GM23338 (cell line): Measurements from ENCODE around the gene ARRDC1. TPM values are rescaled to one million over a fixed set of nuclear protein-coding genes. Genes with fewer than 3 reads are reported as not detected.

Experiments used
- ATAC-seq: fragments of 200-7000 bp; cut with Tn5 transposase; 3 replicates; pipeline ENCODE4 v1.9.1; 2020
- DNase-seq: peaks from one replicate; pipeline ENCODE4 v3.0.0-alpha.2; 2015; ENCODE audit warnings: low spot score
- H2AFZ ChIP-seq: fragments of 200-600 bp; sonication (generic); 2 replicates; pipeline ENCODE4 v1.8.0; 2016; ENCODE audit warnings: antibody characterized with exemption, mild to moderate bottlenecking, moderate library complexity
- H3F3A ChIP-seq: fragments of 200-600 bp; sonication (generic); replicated peaks from 2 replicates; pipeline ENCODE4 v1.8.0; 2017; ENCODE audit warnings: antibody characterized with exemption, mixed run types, low read depth
- H3K27ac ChIP-seq: fragments of 200-600 bp; sonication (generic); 2 replicates; pipeline ENCODE4 v1.6.1; 2016; ENCODE audit warnings: low read depth
- H3K27me3 ChIP-seq: fragments of 200-600 bp; sonication (generic); 2 replicates; pipeline ENCODE4 v1.8.0; 2016; ENCODE audit warnings: mild to moderate bottlenecking, mixed run types, moderate library complexity; ENCODE audit not compliant: insufficient read depth
- H3K36me3 ChIP-seq: fragments of 200-600 bp; sonication (generic); 2 replicates; pipeline ENCODE4 v1.8.0; 2016; ENCODE audit warnings: mild to moderate bottlenecking; ENCODE audit not compliant: insufficient read depth
- H3K4me1 ChIP-seq: fragments of 200-600 bp; sonication (generic); 2 replicates; pipeline ENCODE4 v1.8.0; 2016; ENCODE audit warnings: mild to moderate bottlenecking, moderate library complexity; ENCODE audit not compliant: insufficient read depth
- H3K4me2 ChIP-seq: fragments of 200-600 bp; sonication (generic); 2 replicates; pipeline ENCODE4 v1.7.1; 2017; ENCODE audit warnings: mixed run types
- H3K4me3 ChIP-seq: fragments of 200-600 bp; sonication (generic); 2 replicates; pipeline ENCODE4 v1.6.1; 2016; ENCODE audit warnings: mixed run types
- H3K79me2 ChIP-seq: fragments of 200-600 bp; sonication (generic); replicated peaks from 2 replicates; pipeline ENCODE4 v1.8.0; 2017; ENCODE audit warnings: mild to moderate bottlenecking; ENCODE audit not compliant: insufficient read depth
- H3K9me2 ChIP-seq: fragments of 200-600 bp; sonication (generic); 2 replicates; pipeline ENCODE4 v1.8.0; 2017; ENCODE audit not compliant: insufficient read depth
- H4K20me1 ChIP-seq: fragments of 200-600 bp; sonication (generic); replicated peaks from 2 replicates; pipeline ENCODE4 v1.8.0; 2017; ENCODE audit warnings: mild to moderate bottlenecking; ENCODE audit not compliant: insufficient read depth
- H3K27ac Mint-ChIP-seq: 2 replicates; pipeline ENCODE4 v1.8.0; 2020; ENCODE audit warnings: inconsistent platforms, mild to moderate bottlenecking, moderate library complexity, mixed read lengths
- H3K27me3 Mint-ChIP-seq: 3 replicates; pipeline ENCODE4 v1.8.0; 2022; ENCODE audit warnings: low read depth, mild to moderate bottlenecking, moderate library complexity, mixed read lengths, inconsistent platforms; ENCODE audit not compliant: insufficient read depth, poor library complexity
- H3K36me3 Mint-ChIP-seq: 3 replicates; pipeline ENCODE4 v1.8.0; 2021; ENCODE audit warnings: low read depth, mild to moderate bottlenecking, inconsistent platforms, moderate library complexity, mixed read lengths
- H3K4me1 Mint-ChIP-seq: 3 replicates; pipeline ENCODE4 v1.8.0; 2020; ENCODE audit warnings: mild to moderate bottlenecking, inconsistent platforms, mixed read lengths
- H3K4me3 Mint-ChIP-seq: 3 replicates; pipeline ENCODE4 v1.8.0; 2021; ENCODE audit warnings: moderate library complexity, mild to moderate bottlenecking, inconsistent platforms, mixed read lengths
- H3K9me3 Mint-ChIP-seq: 3 replicates; pipeline ENCODE4 v1.8.0; 2020; ENCODE audit warnings: moderate library complexity, mild to moderate bottlenecking, inconsistent platforms, mixed read lengths
- CREB1 ChIP-seq: fragments of 250-450 bp; sonication (Bioruptor Pico); IDR thresholded peaks from 2 replicates; pipeline ENCODE4 v1.5.0; 2020; ENCODE audit warnings: low read depth, mild to moderate bottlenecking, moderate library complexity
- CTCF ChIP-seq, 2 experiments: fragments of 200-600 bp in 1 of 2; sonication (generic) in 1 of 2; conservative IDR thresholded peaks; 2 replicates each; pipeline versions ENCODE4 v1.5.1 to v1.6.1; 2016 to 2017; ENCODE audit warnings: antibody characterized with exemption in 2 of 2, low read depth in 2 of 2, mild to moderate bottlenecking in 2 of 2, moderate library complexity in 1 of 2
- ETS1 ChIP-seq: IDR thresholded peaks from 2 replicates; pipeline ENCODE4 v1.6.1; 2016; ENCODE audit warnings: antibody characterized with exemption
- EZH2 ChIP-seq: fragments of 200-600 bp; sonication (generic); IDR thresholded peaks from one replicate; pipeline ENCODE4 v1.8.0; 2017; ENCODE audit warnings: antibody characterized with exemption, mild to moderate bottlenecking, low read depth; ENCODE audit not compliant: unreplicated experiment
- EZH2phosphoT487 ChIP-seq: fragments of 200-600 bp; sonication (generic); IDR thresholded peaks from one replicate; pipeline ENCODE4 v1.8.1; 2018; ENCODE audit warnings: antibody characterized with exemption; ENCODE audit not compliant: unreplicated experiment
- JUNB ChIP-seq: IDR thresholded peaks from one replicate; pipeline ENCODE4 v1.6.1; 2016; ENCODE audit warnings: antibody characterized with exemption; ENCODE audit not compliant: unreplicated experiment
- NANOG ChIP-seq: IDR thresholded peaks from 2 replicates; pipeline ENCODE4 v1.6.1; 2016; ENCODE audit warnings: antibody characterized with exemption, borderline replicate concordance
- POLR2AphosphoS5 ChIP-seq: IDR thresholded peaks from 2 replicates; pipeline ENCODE4 v1.6.1; 2016; ENCODE audit warnings: antibody characterized with exemption, low read depth
- REST ChIP-seq: IDR thresholded peaks from one replicate; pipeline ENCODE4 v1.6.1; 2018; ENCODE audit warnings: antibody characterized with exemption; ENCODE audit not compliant: unreplicated experiment
- STAT1 ChIP-seq: IDR thresholded peaks from one replicate; pipeline ENCODE4 v1.6.1; 2016; ENCODE audit warnings: antibody characterized with exemption; ENCODE audit not compliant: unreplicated experiment
- ZNF114 ChIP-seq: fragments of 250-450 bp; sonication (Bioruptor Pico); IDR thresholded peaks from 2 replicates; pipeline ENCODE4 v1.5.0; 2020; ENCODE audit warnings: mild to moderate bottlenecking, moderate library complexity
- ZNF331 ChIP-seq: fragments of 250-450 bp; sonication (Bioruptor Pico); IDR thresholded peaks from 2 replicates; pipeline ENCODE4 v1.5.0; 2020; ENCODE audit warnings: low read depth, mild to moderate bottlenecking, moderate library complexity
- long read RNA-seq: library from polyadenylated mRNA; unstranded; transcript quantifications from one replicate; pipeline ENCODE4 v2.0.0, GENCODE V29; 2020; ENCODE audit not compliant: unreplicated experiment
- polyA plus RNA-seq: library from polyadenylated mRNA; unstranded; fragments of >200 nt; fragmentation: Nextera tagmentation; extraction: Ambion mirVana; gene quantifications from 2 replicates; pipeline ENCODE4 v1.2.1, GENCODE V29; 2016
- total RNA-seq: library from RNA; depleted of rRNA; stranded (reverse); fragments of >200 nt; shearing (Covaris generic); gene quantifications from 2 replicates; pipeline ENCODE4 v1.2.3, GENCODE V29; 2014; rRNA removed

ARRDC1 gene
- total RNA-seq (33.9 and 63.8 TPM in 2 replicates), polyA plus RNA-seq (33.5 and 36.6 TPM in 2 replicates)
- long read RNA-seq, transcript ARRDC1-201 (8 exons, 1,586 nt): major isoform, 14 of 24 reads
- long read RNA-seq, partial matches to known transcripts: 7 of 24 reads
- long read RNA-seq, other reads (novel, unspliced or antisense): 3 of 24 reads

- H3K4me3 ChIP-seq: peak within 1 kb of the TSS; percentile 69
- H3F3A ChIP-seq: 0 out of 2 replicates have a peak, but pooled peaks cover 11% of the 10 kb centered on the region
- no peaks in the 10 kb centered on the region for H3K9me2 ChIP-seq
- Mint-ChIP-seq H3K27ac (no peak within 1 kb of the TSS), H3K27me3 (peaks cover 18% of the 10 kb centered on the region), H3K4me3 (peak within 1 kb of the TSS; percentile 74), H3K9me3 (no peaks in the 10 kb centered on the region; the same call in 2 of the 3 replicates), H3K4me1 (peaks cover 18% of the 10 kb centered on the region), H3K36me3 (no peaks in the 10 kb centered on the region; the same call in 2 of the 3 replicates)
- DNase-seq (peak; percentile 96), ATAC-seq (peak; percentile 80)
- peak within 1 kb of the TSS; percentile 84 for H3K4me2 ChIP-seq
- no peak within 1 kb of the TSS for H2AFZ ChIP-seq
- H3K4me1 ChIP-seq: peaks cover 6% of the 10 kb centered on the region; the same call in 1 of the 2 replicates
- H3K27me3 ChIP-seq: peaks cover 6% of the 10 kb centered on the region
- peak; percentile 50; the same call in 1 of the 2 replicates for TF ChIP-seq CREB1 (CRISPR knock-in tag)
- TF ChIP-seq EZH2phosphoT487: no peak
- no peak for TF ChIP-seq ZNF114 (CRISPR knock-in tag)
- peak; percentile 71 for TF ChIP-seq POLR2AphosphoS5
- TF ChIP-seq STAT1: no peak
- H3K27ac ChIP-seq: no peak within 1 kb of the TSS
- H3K36me3 ChIP-seq: no peaks in the 10 kb centered on the region
- peaks cover 5% of the 10 kb centered on the region; the same call in 1 of the 2 replicates for H4K20me1 ChIP-seq
- H3K79me2 ChIP-seq: peaks cover 7% of the 10 kb centered on the region; the same call in 1 of the 2 replicates
These were observed at the start of gene ARRDC1 for GRCh38 chr9:137605121-137606004. Gene ARRDC1, plus strand, starts transcription at chr9:137605686. Its CDS starts 32 bp downstream, at chr9:137605718.

GRCh38 chr9:137556069-137556838, 49.2 kb upstream of the ARRDC1 start:
- peaks cover 69% of the 10 kb centered on the region for H3K36me3 Mint-ChIP-seq
- H3K27me3 Mint-ChIP-seq: peaks cover 7% of the 10 kb centered on the region
- no peak overlapping the region for H3K4me2 ChIP-seq
- H2AFZ ChIP-seq: no peak overlapping the region
- ATAC-seq (no peak), DNase-seq (no peak)
- H3K9me3 Mint-ChIP-seq: no peaks in the 10 kb centered on the region
- peaks cover 32% of the 10 kb centered on the region for H3F3A ChIP-seq
- peaks cover 15% of the 10 kb centered on the region for H3K36me3 ChIP-seq
- H3K4me1 Mint-ChIP-seq: peaks cover 3% of the 10 kb centered on the region
- H3K27ac ChIP-seq: no peak overlapping the region
- H3K27ac Mint-ChIP-seq: no peak overlapping the region
- 0 out of 2 replicates have a peak, but pooled peaks cover 3% of the 10 kb centered on the region for H3K4me1 ChIP-seq
- no peaks in the 10 kb centered on the region for H3K79me2 ChIP-seq
- no peaks in the 10 kb centered on the region for H3K9me2 ChIP-seq
- H3K27me3 ChIP-seq: no peaks in the 10 kb centered on the region
- H3K4me3 Mint-ChIP-seq: no peak overlapping the region
- no peak overlapping the region for H3K4me3 ChIP-seq
- peaks cover 7% of the 10 kb centered on the region; the same call in 1 of the 2 replicates for H4K20me1 ChIP-seq
- TF ChIP-seq ZNF331 (CRISPR knock-in tag) (no peak), ETS1 (no peak), REST (no peak), POLR2AphosphoS5 (no peak), CREB1 (CRISPR knock-in tag) (no peak), EZH2 (no peak), NANOG (no peak), ZNF114 (CRISPR knock-in tag) (no peak), JUNB (no peak), EZH2phosphoT487 (no peak), STAT1 (no peak), CTCF (conservative IDR thresholded peaks at IDR 0.05; ENCODE audit: low read depth in 2 of 2) (no peak)
